ENCODE results near the gene RUBCNL.
"Not testable (repeated sequence)": the region's sequence is repeated elsewhere in the genome, so short reads cannot be mapped to it uniquely, and the experiment has no call there.

RUBCNL gene

GRCh38 chr13:46374710-46375109 lies 12.3 kb downstream of the RUBCNL start:
- DNase-seq (ENCODE audit: low read depth): no peak

DNA sequence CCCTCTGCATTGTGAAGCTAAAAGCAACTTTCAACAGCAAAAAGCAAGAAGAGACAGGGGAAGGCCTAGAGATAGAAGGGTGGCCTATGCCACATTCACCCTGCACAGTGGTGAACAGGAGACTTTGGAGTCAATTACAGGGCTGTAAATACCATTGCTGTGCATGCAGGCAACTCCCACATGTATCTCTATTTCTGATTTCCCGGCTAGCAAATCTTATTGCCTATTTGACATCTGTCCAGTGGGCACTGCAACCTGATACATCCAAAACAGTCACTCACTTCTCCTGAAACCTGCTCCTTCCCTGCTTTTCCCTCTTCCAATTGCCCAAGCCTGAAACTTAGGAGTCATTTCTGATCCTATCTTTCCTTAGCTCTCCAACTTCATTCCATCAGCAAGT lies 13.4 kb downstream of the RUBCNL start:
- no peak for DNase-seq (ENCODE audit: low read depth)

- DNase-seq (ENCODE audit: low read depth): not testable (repeated sequence)
Measured at GRCh38 chr13:46372938-46373337, 14.1 kb downstream of the RUBCNL start.

- no peak for DNase-seq (ENCODE audit: low read depth)
Measured at GRCh38 chr13:46372071-46372470, 15.0 kb downstream of the RUBCNL start.

DNA sequence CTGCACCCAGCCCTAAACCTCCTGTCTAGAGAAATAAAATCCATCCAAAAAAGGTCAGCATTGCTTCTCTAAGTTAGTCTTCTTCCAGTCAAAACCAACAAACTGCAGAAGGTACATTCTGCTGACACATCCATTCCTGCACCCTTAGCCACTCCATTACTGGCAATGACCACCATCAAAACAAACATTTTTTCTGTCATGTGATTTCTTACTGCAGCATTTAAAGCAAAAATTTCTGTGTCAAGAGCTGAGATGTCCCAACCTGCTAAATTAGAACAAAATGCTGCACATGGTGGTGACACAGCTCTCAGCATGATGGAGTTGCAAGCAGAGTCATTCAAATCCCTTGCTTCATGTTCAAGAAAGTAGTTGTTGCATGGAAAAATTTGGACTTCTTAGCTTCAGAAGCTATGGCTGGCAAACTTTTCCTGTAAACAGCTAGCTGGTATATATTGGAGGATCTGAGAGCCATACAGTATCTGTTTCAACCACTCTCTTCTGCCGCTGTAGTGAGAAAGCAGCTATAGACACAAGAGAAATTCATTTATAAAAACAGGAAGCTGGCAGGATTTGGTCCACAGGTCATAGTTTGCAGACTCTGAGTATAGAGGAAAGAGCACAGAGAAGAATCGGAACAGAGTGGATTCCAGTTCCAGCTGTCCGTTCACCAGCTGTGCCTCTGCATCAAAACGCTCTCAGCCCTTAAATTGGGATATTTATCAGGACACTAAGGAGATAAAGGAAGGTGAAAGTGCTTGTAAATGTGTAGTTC lies 17.4 kb downstream of the RUBCNL start:
- no peak for DNase-seq (ENCODE audit: low read depth)

DNA sequence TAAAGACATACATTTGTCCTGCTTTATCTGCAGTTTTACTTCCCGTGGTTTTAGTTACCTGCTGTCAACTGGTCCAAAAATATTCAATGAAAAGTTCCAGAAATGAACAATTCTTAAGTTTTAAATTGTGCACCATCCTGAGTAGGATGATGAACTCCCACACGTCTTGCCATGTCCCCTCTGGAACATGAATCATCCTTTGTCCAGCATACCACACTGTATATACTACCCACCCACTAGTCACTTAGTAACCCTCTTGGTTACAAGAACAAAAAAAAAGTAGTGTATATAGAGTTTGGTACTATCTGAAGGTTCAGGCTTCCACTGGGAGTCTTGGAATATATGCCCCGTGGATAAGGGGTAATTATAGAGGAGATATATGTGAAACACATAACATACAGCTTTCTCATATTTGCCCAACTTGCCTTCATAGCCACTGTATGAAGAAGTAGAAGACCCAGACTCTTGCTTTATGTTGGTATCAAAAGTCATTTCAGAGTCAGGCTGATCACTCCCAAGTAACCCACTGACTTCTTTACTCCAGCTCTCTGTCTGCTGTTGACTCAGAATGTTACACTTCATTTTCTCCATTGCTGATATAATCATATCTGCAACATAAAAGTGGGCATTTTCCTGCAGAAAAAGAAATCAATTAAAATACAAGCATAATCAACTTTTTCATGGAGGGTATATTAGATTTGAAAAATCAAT lies 19.3 kb downstream of the RUBCNL start:
- DNase-seq (ENCODE audit: low read depth): no peak

DNA sequence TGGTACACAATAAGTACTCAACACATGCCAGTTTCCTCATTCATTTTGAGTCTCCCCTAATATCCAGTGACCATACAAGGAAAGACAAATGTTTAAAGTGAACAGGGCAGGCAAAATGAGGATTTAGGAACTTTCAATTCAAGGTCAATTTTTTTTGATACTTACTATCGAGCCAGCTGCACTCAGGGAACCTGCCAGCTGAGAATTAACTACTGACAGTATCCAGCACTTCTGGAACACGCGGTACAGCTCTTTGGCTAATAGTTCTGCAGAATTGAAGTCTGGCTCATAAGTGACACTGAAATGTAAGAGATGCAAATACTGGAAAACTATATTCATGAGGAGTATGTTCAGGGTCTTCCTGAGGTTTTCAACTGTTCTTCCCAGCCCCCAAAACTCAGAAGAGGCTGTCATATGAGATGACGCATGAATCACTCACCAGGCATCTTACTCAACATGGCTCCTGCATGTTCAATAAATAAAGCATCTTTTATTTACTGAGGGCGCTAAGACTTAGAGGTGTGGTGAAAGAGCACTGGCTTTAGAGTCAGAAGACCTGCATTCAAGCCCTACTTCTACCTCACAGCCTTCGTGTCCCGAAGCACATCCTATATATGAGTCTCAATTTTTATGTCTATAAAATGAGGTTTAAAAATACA lies 25.6 kb downstream of the RUBCNL start:
- DNase-seq (ENCODE audit: low read depth): no peak

- DNase-seq (ENCODE audit: low read depth): no peak
Measured at GRCh38 chr13:46360604-46361003, 26.4 kb downstream of the RUBCNL start.

DNA sequence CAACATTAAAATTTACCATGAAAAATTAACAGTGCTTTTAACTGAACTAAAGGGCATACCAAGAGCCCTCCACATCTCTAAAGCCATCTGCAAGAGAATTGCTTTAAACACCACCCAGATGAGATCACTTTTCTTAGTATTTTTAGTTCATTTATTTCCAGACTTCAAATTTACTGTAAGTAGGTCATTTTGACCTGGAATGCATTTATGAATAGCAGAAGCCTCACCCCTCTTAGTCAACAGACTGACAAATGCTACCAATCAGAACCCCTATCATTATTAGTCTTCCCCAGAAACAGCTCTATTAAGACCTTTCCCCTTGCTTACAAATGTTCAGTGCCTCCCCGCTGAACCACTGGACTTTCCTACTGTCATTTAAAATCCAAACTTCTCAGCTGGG lies 27.3 kb downstream of the RUBCNL start:
- DNase-seq (ENCODE audit: low read depth): no peak

DNA sequence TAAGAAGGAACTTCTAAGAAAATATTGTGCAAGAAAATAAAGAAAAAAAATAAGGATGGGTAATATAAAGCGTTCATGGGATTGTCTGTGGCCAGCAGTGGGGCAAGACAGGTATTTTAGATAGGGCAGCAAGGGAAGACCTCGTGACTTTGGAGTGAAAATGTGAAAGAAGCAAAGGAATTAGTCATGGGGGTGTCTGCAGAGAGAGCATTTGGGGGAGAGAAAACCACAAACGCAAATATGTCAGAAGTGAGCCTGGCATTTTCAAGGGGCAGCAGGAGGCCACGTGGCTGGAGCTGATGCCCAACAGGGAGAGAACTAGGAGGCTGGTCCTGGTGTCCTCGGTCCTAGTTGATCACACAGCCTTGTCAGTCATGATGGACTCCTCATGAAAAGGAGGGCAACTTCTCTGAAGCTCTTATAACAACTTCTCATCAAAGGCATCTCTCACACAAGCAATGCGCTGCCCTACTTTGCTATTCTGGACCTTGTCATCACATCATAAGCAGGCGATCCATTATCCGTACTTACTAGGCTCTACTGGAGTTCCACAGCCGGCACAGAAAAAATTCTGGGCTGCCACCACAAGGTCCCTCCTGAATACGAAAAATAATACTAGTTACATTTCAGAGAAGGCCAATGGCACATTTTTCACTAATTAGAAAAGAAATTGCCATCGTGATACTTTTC lies 31.0 kb downstream of the RUBCNL start:
- DNase-seq (ENCODE audit: low read depth): no peak

DNA sequence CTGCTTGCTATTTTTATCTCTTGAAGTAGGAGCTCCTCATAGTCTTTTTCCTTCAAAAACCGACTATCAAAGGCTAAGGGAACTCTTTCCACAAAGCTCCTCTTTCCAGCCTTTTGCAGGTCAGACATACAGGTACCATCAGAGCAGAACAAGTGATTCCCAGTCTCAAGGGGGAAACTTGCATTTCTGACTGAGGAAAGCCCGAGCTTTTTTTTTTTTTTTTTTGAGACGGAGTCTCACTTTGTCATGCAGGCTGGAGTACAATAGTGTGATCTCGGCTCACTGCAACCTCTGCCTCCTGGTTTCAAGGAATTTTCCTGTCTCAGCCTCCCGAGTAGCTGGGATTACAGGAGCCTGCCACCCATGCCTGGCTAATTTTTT lies 32.0 kb downstream of the RUBCNL start:
- DNase-seq (ENCODE audit: low read depth): no peak

- DNase-seq (ENCODE audit: low read depth): peak; percentile 11
Measured at GRCh38 chr13:46354156-46355087, 32.6 kb downstream of the RUBCNL start.

DNA sequence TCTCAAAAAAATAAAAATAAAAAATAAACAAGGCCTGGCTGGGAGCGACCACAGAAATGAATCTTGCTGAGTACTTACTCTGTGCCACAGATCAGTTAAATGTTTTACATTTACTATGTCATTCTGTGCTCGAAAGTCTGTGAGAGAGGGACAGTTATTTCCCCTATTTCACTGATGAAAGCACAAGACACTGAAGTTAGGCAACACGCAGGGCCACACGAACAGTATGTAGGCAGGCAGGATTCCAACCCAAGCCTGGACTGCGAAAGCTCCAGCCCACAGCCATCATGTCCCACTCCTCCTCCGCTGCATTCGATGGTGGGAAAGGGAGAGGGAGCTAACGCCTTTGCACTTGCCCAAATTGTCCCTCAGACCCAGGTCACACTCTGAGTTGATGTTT lies 34.2 kb downstream of the RUBCNL start:
- no peak for DNase-seq (ENCODE audit: low read depth)

GRCh38 chr13:46350003-46350402 lies 37.0 kb downstream of the RUBCNL start:
- no peak for DNase-seq (ENCODE audit: low read depth)

GRCh38 chr13:46348961-46349360 lies 38.1 kb downstream of the RUBCNL start:
- no peak for DNase-seq (ENCODE audit: low read depth)

DNA sequence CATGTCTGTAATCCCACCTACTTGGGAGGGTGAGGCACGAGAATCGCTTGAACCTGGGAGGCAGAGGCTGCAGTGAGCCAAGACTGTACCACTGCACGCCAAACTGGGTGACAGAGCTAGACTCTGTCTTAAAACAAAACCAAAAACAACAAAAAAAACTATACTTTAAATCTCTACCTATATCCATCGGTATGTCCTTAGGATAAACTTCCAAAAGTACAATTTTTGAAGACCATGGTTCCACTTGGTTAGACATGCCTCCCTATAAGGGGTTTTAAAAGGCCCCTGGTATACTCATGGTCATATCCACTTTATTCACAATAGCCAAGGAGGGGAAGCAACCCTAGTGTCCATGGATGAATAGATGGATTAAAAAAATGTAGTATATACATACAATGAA lies 39.8 kb downstream of the RUBCNL start:
- no peak for DNase-seq (ENCODE audit: low read depth)

GRCh38 chr13:46345866-46346265 lies 41.2 kb downstream of the RUBCNL start:
- no peak for DNase-seq (ENCODE audit: low read depth)

DNA sequence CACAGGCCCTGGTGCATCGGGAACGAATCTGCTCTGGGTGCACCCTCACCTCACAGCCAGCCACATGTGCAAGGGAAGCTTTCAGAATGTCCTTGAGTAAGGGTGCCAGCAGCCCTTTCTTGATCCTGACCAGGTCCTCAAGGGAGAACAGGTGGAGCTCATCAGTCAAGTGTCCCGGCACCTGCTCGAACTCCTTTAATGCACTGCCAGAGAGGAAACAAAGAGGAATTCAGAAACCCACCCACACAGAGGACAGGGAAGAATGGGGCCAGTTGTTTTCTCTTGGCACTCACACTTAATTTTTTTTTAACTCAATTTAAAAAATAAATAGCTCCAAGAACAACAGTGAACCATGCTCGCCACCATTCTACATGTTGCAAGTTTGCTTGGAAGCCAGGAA lies 41.7 kb downstream of the RUBCNL start:
- no peak for DNase-seq (ENCODE audit: low read depth)

DNA sequence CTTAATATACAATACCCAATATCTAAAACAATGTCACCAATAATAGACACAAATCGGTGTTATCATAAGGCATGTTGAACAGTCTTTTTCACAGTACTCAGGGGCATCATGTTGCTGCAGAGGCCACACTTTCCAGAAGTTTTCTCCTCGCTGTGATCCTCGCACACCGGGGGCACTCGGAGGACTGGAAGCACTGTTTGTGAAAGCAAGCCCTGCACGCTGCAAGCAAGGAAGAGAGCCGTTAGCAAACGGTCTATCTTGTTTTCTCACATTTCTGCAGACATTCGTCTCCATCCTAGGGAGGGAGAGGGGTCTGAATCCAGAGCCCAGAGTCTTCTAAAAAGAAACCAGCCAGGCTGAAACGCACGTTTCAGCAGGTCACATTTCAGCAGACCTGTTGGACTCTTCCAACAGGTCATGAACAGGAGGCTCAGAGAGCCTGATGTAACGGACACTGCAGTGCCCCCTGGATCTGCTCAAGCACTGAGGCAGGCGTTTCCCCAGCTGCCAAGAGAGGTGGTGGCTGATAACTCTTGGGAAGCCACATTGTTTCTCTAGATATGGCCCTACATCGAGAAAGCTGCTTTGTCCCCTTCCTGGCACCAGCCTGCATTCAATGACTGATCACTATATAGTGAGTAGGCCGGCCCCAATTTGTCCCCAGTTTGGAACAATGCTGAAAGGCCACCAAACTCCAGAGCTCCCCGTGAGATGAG lies 43.6 kb downstream of the RUBCNL start:
- DNase-seq (ENCODE audit: low read depth): no peak

- no peak for DNase-seq (ENCODE audit: low read depth)
Measured at GRCh38 chr13:46342538-46342937, 44.5 kb downstream of the RUBCNL start.

Measured in activated T-cell treated with anti-CD3 and anti-CD28 coated beads for 24 hours (primary cell).